GM19328 (cell line): ENCODE results near the gene ATG9A.
A peak's percentile ranks its signal among the peaks of the same experiment; 100 is the strongest.
"Not testable (repeated sequence)": the region's sequence is repeated elsewhere in the genome, so short reads cannot be mapped to it uniquely, and the experiment has no call there.

Experiments used
- ATAC-seq: cut with Tn5 transposase; IDR thresholded peaks from one replicate; pipeline ENCODE4 v1.9.1; 2021; ENCODE audit warnings: mild to moderate bottlenecking, moderate library complexity; ENCODE audit not compliant: unreplicated experiment

Gene ATG9A, protein sequence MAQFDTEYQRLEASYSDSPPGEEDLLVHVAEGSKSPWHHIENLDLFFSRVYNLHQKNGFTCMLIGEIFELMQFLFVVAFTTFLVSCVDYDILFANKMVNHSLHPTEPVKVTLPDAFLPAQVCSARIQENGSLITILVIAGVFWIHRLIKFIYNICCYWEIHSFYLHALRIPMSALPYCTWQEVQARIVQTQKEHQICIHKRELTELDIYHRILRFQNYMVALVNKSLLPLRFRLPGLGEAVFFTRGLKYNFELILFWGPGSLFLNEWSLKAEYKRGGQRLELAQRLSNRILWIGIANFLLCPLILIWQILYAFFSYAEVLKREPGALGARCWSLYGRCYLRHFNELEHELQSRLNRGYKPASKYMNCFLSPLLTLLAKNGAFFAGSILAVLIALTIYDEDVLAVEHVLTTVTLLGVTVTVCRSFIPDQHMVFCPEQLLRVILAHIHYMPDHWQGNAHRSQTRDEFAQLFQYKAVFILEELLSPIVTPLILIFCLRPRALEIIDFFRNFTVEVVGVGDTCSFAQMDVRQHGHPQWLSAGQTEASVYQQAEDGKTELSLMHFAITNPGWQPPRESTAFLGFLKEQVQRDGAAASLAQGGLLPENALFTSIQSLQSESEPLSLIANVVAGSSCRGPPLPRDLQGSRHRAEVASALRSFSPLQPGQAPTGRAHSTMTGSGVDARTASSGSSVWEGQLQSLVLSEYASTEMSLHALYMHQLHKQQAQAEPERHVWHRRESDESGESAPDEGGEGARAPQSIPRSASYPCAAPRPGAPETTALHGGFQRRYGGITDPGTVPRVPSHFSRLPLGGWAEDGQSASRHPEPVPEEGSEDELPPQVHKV

DNA sequence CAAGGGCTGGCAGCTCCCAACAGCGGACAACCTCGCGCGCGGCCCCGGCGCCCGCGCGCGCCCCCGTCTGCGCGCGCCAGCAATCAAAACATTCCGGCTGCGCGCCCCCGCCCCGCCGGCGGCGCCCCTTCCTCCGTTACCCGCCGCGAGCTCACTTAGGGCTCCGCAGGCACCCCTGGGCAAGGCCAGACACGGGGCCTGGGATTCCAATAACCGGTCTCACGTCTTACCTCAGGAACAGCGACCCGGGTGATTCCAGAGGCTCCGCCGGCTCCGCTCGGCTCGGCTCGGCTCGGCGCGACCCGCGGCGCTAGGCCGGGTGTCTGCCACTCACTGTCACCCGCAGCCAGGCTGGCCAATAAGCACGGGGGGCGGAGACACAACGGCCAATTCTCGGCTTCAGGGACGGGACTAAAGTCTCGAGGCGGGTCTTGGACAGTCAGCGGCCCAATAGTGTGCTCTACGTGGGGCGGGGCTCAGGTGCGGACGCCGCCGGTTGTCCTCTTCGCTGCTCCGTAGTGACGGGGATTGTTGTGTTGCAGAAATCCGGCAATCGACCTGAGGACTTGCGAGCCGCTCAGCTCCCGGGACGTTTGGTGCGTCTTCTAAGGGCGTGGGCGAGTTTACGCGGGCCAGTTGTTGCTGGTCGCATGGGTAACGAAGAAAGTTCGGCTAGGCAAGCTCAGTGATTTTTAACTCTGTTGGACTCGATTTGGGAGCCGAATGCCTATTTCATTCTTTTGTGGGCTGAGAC, at the start of gene ATG9A, which contains the start of gene ANKZF1:
Gene ATG9A, minus strand, starts transcription at position 332 of the 754 bp plus-strand sequence. CDS start 1,612 bp downstream, outside the sequence.
Gene ANKZF1, plus strand, starts transcription at position 502 of the 754 bp plus-strand sequence. CDS start 452 bp downstream, outside the sequence.
- peak; percentile 98 for ATAC-seq

DNA sequence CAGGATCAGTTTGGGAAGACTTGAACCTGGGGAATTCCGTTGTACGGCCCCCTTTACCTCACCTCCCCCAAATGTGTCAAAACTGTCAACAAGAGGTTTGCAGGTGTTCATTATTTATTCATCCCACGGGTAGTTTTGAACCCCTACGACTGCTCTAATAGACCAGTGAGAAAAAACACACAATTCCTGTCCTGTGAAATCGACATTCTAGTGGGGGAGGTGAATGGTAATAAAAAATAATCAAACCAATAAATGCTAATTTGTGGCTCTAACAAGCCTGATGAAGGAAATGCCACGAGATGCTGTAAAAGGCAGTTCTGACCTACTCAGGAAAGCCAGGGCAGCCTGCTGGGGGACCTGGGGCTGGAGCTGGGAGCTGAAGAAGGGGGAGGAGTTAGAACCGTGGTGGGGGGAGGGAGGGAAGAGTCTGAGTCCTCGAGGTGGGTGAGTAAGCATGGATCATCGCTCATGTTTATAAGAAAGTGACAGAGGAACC, 49.3 kb upstream of the ATG9A start:
- no peak for ATAC-seq

DNA sequence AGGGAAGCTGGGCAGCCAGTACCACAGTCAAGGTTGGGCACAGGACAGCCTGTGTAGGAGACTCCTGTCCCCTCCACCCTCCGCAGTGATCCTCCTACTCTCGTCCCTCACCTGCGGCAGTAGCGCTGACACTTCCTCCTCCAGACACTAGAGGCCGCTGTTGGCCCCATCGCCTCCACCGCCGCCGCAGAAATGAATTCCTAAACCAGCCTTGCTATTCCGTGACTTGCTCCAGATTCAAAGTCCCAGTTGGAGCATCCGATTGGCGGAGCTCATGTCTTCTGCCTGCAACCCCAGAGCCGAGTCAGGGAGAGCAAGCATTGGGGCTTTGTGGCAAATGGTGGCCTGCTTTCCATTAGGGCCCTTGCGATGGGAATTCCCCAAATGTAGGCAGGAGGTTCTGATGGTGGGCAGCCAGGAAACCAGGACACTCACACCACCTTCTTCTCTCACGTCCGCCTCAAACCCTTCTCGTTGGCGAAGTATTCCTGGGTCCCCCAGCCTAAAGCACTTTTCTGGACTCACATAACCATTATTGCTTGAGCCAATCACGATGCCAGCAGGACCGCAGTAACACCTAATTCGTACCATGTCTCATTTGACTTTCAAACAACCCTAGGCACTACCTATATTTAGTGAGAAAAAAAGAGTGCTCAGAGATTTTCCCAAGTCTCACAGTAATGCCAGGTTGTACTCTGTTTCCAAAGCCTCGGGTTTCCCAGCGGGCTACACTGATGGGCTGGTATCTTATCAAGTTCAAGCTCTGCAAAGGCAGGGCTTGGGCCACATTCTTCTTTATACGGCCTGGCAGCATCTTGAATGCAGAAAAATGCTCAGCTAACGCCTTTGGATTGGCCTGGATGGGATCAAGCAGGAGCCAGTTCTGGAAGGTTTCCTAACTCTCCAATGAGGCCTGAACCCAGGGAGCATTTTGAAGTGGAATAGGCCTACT, 48.5 kb upstream of the ATG9A start:
- no peak for ATAC-seq

DNA sequence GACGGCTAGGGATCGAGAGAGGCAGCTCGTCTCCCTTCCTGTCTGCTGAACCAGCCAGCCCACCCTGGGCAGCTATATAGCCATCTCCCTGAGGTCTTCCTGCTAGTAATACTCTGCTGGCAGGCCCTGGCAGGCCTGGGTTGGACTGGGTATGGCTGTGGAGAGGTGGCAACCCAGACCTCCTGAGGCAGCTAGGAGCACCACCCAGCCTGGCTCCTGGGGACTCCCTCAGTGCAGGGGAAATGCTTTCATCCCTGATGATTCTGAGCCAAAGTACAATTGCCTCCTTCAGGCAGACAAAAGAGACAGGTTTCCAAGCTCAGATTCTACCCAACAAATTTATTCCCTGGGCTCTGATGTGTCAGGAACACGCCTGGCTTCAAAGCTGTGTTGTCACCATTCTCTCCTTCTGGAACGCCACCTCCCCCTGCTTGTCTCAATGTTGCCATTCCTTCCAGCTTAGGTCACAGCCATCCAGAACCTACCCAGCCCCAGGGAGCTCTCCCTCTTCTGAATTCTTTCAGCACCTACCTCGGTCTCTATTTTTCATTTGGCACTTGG, 45.0 kb upstream of the ATG9A start:
- no peak for ATAC-seq

DNA sequence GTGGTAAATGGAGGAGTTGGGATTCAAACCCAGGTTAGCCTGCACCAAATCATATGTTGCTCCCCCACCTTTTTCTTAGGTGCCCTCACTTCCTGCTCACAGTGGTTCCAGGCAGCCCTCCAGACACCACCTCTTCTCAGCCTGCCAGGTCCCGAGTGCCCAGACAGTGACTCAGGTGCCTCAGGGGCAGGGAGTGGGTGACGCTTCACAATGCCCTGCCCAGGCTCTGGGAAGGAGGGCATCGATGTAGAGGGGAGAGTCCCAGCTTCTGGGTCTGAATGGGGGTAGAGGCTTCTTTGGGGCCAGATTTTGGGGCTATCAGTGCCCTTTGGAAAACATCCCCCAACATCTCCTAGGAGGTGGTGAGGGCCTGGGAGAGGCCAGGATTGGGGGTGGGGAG, 44.5 kb upstream of the ATG9A start:
- no peak for ATAC-seq

DNA sequence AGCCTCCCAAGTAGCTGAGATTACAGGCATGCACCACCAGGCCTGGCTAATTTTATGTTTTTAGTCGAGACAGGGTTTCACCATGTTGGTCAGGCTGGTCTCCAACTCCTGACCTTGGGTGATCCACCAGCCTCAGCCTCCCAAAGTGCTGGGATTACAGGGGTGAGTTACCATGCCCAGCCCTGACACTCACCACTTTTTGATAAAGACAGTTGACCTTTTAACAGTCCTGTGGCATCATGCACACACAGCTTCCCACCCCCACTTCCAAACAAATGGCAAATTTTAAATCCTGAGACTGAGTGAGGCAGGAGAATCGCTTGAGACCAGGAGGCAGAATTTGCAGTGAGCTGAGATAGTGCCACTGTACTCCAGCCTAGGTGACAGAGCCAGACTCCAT, 43.6 kb upstream of the ATG9A start:
- no peak for ATAC-seq

DNA sequence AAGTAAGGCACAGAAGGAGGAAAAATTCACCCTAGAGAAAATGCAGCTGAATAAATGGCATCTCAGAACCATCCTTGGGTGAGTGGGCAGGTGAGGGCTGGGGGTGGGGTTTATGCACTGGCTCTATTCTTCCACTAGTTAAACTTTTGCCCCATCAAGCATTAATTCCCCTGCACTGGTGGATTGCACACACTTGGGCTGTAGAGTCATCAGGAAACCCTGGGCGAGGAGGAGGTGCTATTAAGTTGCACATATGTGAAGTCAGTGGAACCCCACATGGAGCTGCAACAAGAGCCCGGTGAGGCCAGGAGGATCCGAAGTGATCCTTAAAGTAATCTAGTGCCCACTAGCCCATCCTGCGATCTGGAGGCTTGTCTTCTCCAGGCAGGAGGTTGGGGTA, 42.9 kb upstream of the ATG9A start:
- ATAC-seq: no peak

DNA sequence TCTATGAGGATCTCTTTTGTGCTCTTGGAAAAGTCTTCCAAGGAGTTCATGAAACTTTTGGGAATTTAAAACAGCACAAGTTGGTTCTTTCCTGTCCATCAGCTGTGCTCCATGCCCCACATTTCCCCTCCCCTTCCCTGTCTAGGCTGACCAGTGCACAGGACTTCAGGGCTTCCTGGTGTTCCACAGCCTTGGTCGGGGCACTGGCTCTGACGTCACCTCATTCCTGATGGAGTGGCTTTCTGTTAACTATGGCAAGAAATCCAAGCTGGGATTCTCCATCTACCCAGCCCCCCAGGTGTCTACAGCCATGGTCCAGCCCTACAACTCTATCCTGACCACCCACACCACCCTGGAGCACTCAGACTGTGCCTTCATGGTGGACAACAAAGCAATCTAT, 41.6 kb upstream of the ATG9A start:
- ATAC-seq: no peak

DNA sequence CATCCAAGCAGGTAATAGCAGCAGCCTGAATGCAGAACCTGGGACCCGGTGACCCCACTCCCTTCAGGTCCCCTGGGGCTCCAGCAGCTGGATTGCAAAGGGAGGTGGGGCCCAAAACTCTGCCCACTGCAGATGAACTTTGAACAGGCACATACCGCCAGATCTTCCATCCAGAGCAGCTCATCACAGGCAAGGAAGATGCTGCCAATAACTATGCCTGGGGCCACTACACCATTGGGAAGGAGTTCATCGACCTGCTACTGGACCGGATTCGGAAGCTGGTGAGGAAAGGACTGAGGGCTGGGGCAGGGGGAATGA, 40.6 kb upstream of the ATG9A start:
- no peak for ATAC-seq

DNA sequence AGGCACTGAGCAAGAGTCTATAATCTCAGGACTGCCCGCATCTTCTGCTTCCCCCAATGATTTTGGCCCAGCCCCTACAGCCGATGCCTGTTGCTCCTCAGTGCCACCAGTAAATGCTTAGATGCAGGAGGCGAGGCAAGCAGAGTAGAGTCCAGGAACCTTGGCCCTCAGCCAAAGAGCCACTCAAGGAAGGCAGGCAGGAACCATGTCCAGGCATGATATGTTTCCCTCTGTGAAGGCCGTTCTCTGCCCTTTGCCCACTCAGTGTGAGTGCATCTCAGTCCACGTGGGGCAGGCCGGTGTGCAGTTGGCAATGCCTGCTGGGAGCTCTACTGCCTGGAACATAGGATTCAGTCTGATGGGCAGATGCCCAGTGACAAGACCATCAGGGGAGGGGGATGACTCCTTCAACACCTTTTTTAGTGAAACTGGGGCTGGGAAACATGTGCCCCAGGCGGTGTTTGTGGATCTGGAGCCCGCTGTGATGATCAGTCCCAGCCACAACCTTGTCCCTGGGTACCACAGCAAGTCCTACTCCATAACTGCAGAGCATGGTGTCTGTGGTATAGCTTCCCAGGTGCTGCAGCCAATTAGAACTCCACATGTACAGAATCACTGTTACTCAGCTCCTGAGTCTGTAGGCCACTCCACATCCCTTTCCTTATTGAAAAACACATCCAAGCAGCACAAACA, 40.1 kb upstream of the ATG9A start:
- no peak for ATAC-seq

DNA sequence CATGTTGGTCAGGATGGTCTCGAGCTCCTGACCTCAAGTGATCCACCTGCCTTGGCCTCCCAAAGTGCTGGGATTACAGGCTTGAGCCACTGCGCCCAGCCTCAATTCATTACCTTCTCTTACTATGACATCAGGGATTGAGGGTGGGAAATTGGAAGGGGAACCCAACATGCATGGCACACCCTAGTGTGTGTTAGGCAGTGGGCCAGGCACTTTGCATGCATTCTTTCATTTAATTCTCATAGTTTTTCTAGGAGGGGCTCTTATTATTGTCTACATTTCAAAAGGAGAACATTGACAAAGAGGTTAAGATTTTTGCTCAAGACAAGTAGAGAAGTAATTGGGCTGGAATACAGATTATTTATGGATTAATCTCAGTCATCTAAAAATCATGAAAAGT, 38.9 kb upstream of the ATG9A start:
- ATAC-seq: no peak

DNA sequence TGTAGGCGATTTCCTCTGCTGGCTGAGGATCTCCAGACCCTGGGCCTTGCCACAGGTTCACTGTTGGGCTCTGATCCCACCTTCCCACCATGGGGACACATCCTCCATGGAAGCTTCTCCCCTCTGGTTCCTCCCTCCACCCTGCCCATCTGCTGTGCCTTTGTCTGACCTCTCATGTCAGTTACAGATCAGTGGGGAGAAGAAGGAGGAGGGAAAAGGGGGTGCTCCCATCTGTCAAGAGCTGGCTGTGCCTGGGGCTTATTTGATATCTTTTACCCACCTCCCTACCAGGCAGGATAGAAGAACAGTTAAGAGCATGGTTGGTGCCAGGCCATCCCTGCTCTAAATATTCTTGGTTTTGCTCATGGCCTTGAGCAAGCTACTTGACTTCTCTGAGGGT, 37.5 kb upstream of the ATG9A start:
- no peak for ATAC-seq

DNA sequence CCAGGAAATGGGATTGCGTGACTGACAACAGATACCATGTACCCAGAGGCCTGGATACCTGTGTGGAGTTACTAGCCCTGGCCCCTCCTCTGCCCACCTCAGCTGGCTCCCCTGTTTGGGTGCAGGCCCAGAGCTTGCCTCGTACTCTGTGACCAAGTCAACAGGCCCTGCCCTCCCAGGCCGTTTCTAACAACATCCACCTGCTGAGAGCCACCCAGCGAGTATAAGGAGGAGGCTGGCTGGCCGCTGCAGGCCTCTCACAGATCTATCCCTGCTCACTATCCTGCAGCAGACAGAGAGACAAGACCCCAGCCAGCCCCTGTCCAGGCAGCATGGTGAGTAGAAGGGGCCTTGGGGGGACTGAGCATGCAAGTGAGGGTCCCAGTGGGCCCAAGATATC, 36.8 kb upstream of the ATG9A start:
- no peak for ATAC-seq

DNA sequence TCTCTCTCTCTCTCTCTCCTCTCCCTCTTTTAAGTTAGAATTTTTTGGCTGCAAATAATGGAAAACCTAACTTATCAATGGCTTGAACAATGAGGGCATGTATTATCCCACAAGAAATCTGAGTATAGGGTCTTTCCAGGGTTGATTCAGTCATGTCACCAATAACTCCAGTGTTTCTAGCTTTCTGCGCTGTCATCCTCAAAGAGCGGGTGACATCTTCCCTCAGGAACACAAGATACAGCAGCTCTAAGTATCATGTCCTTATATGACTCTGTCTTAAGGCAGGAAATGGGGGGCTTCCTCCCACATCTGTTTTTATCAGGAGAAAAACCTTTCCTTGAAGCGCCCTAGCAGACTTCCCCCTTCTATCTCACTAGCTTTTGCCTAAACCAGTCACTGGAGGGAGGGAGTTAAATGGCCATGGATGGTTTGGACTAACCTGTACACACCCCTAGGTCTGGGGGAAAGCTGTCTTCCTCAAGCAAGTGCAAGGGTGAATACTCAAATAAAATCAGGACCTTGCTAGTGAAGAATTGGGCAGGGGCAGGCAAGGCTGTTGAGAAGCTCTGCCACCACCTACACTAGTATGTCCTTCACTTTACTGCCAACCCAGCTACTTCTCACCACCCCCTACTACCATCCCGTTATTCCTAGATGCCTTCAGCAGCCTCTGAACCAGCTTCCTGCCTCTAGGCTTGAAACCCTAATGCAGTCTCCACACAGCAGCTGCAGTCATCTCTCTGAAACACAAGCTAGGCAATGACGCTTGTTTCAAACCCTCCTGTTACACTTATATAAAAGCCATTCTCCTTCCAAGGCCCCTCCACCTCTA, 31.8 kb upstream of the ATG9A start:
- no peak for ATAC-seq

DNA sequence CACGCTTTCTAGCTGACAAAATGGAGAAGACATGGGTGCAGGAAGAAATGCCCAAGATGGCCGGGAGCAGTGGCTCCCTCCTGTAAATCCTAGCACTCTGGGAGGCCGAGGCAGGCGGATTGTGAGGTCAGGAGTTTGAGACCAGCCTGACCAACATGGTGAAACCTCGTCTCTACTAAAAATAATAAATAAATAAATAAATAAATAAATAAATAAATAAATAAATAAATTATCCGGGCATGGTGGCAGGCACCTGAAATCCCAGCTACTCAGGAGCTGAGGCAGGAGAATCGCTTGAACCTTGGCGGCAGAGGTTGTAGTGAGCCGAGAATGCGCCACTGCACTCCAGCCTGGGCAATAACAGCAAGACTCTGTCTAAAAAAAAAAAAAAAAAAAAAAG, 29.5 kb upstream of the ATG9A start:
- ATAC-seq: not testable (repeated sequence)

DNA sequence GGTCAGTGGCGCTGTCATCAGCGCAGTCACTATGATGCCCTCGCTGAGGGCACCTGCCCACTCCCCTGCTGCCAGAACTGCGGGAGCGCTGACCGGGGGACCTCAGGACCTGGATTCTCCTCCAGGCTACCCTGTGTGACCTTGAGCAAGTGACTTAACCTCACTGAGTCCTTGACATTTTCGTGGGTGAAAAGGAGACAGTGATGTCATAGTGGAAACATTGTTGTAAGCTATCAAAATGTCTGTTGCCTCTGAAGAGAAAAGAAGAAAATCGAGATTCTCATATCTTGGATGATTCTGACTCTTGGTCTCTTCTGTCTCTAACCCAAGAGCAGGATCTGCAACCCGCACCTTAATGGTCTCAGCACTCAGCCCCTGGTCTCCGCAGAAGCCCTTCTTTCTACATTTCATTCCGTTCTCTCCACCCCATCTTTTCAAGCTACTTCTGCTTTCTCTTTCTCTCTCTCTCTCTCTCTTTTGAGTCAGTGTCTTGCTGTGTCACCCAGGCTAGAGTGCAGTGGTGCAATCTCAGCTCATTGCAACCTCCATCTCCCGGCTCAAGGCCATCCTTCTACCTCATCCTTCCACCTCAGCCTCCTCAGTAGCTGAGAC, 25.3 kb upstream of the ATG9A start:
- peak; percentile 22 for ATAC-seq

DNA sequence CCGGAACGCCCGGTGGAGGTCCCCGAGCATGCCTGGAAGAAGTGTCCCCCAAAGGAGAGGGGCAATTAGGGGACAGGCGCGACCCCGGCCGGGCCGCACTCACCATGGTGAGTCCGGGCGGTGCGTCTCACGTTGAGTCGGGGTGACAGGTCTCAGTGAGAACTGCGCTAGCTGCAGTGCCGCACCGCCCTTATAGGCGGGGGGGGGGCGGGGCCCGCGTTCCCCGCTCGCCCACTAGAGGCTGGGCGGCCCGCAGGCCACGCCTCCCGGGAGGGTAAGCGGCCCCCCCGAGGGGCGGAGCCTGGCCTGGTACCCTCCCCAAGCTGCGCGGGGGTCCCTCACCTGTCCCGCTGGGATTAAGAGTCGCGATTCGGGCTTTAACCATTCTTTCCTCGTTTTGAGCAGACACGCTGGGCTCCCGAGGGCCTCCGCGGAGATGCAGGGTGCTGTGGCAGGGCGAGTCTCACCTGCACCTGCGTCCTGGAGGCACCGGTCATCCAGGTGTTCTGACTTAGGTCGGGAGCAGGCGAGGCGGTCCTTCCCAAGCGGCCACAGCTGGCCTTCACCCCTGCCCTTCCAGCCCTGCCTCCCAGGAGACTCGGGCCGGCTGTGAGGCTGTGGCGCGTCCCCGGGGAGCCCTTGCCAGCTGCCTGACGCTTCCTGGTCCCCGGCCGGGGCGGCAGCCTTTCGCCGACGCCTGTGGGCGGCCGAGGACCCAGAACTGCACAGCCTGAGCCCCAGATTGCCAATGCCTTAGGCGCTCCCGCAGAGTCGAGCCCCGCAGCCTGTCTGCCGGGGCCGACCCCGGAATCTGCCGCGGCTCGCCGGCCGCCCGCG, 24.5 kb upstream of the ATG9A start, which contains the start of gene TUBA4A:
Gene TUBA4A, minus strand, starts transcription at position 166 of the 837 bp plus-strand sequence. Its CDS starts 60 bp downstream, at position 106.
- ATAC-seq: peak; percentile 60
